Activated CD4-positive, alpha-beta T cell treated with anti-CD3 and anti-CD28 coated beads, Interleukin-2, amount 10 ng/mL, durations not matched to agents 24 days and 14 days (primary cell): Measurements from ENCODE around the gene DEDD. TPM values are rescaled to one million over a fixed set of nuclear protein-coding genes. Genes with fewer than 3 reads are reported as not detected.
"Not testable (repeated sequence)": the region's sequence is repeated elsewhere in the genome, so short reads cannot be mapped to it uniquely, and the experiment has no call there.

Experiments
- DNase-seq: peaks from one replicate; pipeline ENCODE4 v3.0.0; 2022
- H3K27ac Mint-ChIP-seq: one replicate; pipeline ENCODE4 v1.8.0; 2022; ENCODE audit warnings: mild to moderate bottlenecking, mixed read lengths
- H3K27me3 Mint-ChIP-seq: one replicate; pipeline ENCODE4 v1.8.0; 2022; ENCODE audit warnings: mixed read lengths
- H3K36me3 Mint-ChIP-seq: one replicate; pipeline ENCODE4 v1.8.0; 2022; ENCODE audit warnings: low read depth, mild to moderate bottlenecking, mixed read lengths
- H3K4me1 Mint-ChIP-seq: one replicate; pipeline ENCODE4 v1.8.0; 2021; ENCODE audit warnings: mixed read lengths
- H3K4me3 Mint-ChIP-seq: one replicate; pipeline ENCODE4 v1.8.0; 2022; ENCODE audit warnings: mild to moderate bottlenecking, moderate library complexity, mixed read lengths
- H3K9me3 Mint-ChIP-seq: one replicate; pipeline ENCODE4 v1.8.0; 2021; ENCODE audit warnings: mixed read lengths
- intact Hi-C: fragments of 100-400 bp; cut with micrococcal nuclease; formaldehyde crosslinking; loops from one replicate; pipeline ENCODE4 v1.15.1; 2023
- total RNA-seq: library from RNA; stranded (reverse); gene quantifications from 2 replicates; pipeline ENCODE4 v1.2.3, GENCODE V29; 2022

Gene DEDD
- total RNA-seq, 1 donor from 2014 or later: 46.2 TPM

- Mint-ChIP-seq H3K27ac (no peak overlapping the region), H3K27me3 (no peaks in the 10 kb centered on the region), H3K4me1 (peaks cover 57% of the 10 kb centered on the region), H3K9me3 (no peaks in the 10 kb centered on the region), H3K4me3 (no peak overlapping the region), H3K36me3 (peaks cover 49% of the 10 kb centered on the region)
- no peak for DNase-seq
- intact Hi-C loops: loop anchor here (5.0 kb wide), 1 partner anchor 63 kb away; the partner anchor contains the start of gene ARHGAP30
Observed at GRCh38 chr1:161130266-161130665, 2.2 kb downstream of the DEDD start.

- Mint-ChIP-seq H3K4me1 (peaks cover 57% of the 10 kb centered on the region), H3K4me3 (no peak overlapping the region), H3K9me3 (no peaks in the 10 kb centered on the region), H3K36me3 (peaks cover 55% of the 10 kb centered on the region), H3K27me3 (no peaks in the 10 kb centered on the region), H3K27ac (no peak overlapping the region)
- intact Hi-C loops: no loop called here
- no peak for DNase-seq
Observed at GRCh38 chr1:161128591-161129420, 3.7 kb downstream of the DEDD start.

- DNase-seq: no peak
- intact Hi-C loops: no loop called here
- Mint-ChIP-seq H3K27ac (no peak overlapping the region), H3K9me3 (no peaks in the 10 kb centered on the region), H3K4me3 (no peak overlapping the region), H3K36me3 (peaks cover 67% of the 10 kb centered on the region), H3K4me1 (peaks cover 57% of the 10 kb centered on the region), H3K27me3 (no peaks in the 10 kb centered on the region)
Observed at GRCh38 chr1:161127649-161128048, 4.8 kb downstream of the DEDD start.

GRCh38 chr1:161122967-161123366 lies 9.5 kb downstream of the DEDD start:
- H3K27me3 Mint-ChIP-seq: no peaks in the 10 kb centered on the region
- peaks cover 72% of the 10 kb centered on the region for H3K36me3 Mint-ChIP-seq
- H3K27ac Mint-ChIP-seq: no peak overlapping the region
- no peaks in the 10 kb centered on the region for H3K9me3 Mint-ChIP-seq
- no peak overlapping the region for H3K4me3 Mint-ChIP-seq
- intact Hi-C loops: no loop called here
- peaks cover 45% of the 10 kb centered on the region for H3K4me1 Mint-ChIP-seq
- no peak for DNase-seq

GRCh38 chr1:161121834-161122233 lies 10.6 kb downstream of the DEDD start:
- no peak overlapping the region for H3K4me3 Mint-ChIP-seq

GRCh38 chr1:161121042-161121650 lies 11.3 kb downstream of the DEDD start:
- no peaks in the 10 kb centered on the region for H3K27me3 Mint-ChIP-seq
- DNase-seq: no peak
- H3K9me3 Mint-ChIP-seq: no peaks in the 10 kb centered on the region
- peak overlapping the region; percentile 62 for H3K27ac Mint-ChIP-seq
- intact Hi-C loops: no loop called here
- H3K36me3 Mint-ChIP-seq: peaks cover 64% of the 10 kb centered on the region
- peaks cover 41% of the 10 kb centered on the region for H3K4me1 Mint-ChIP-seq
- no peak overlapping the region for H3K4me3 Mint-ChIP-seq

More at GRCh38 chr1:161121834-161122233, 10.6 kb downstream of the DEDD start:
- Mint-ChIP-seq H3K27me3 (no peaks in the 10 kb centered on the region), H3K9me3 (no peaks in the 10 kb centered on the region), H3K36me3 (peaks cover 64% of the 10 kb centered on the region), H3K27ac (peak overlapping the region; percentile 42), H3K4me1 (peaks cover 41% of the 10 kb centered on the region)
- DNase-seq: no peak
- intact Hi-C loops: no loop called here

GRCh38 chr1:161119092-161119903 lies 13.2 kb downstream of the DEDD start:
- Mint-ChIP-seq H3K4me1 (peaks cover 49% of the 10 kb centered on the region), H3K9me3 (no peaks in the 10 kb centered on the region), H3K36me3 (peaks cover 66% of the 10 kb centered on the region), H3K27ac (peak overlapping the region; percentile 92), H3K27me3 (no peaks in the 10 kb centered on the region), H3K4me3 (peak overlapping the region; percentile 98)
- DNase-seq: peak; percentile 86
- intact Hi-C loops: loop anchor here (1.0 to 5.0 kb wide), 2 partner anchors 13 to 33 kb away; partner anchors contain the start of genes DEDD and UFC1

- Mint-ChIP-seq H3K27me3 (no peaks in the 10 kb centered on the region), H3K27ac (peak within 1 kb of the TSS; percentile 92), H3K36me3 (peaks cover 63% of the 10 kb centered on the region), H3K9me3 (no peaks in the 10 kb centered on the region), H3K4me1 (peaks cover 61% of the 10 kb centered on the region), H3K4me3 (peak within 1 kb of the TSS; percentile 98)
- intact Hi-C loops: loop anchor here (1.0 to 5.0 kb wide), 3 partner anchors 34 to 72 kb away; partner anchors contain the start of gene UFC1
- peak; percentile 97 for DNase-seq
Observed at GRCh38 chr1:161117759-161118581, 14.5 kb downstream of the DEDD start, which contains the start of the genes NIT1 and PFDN2. TSS of gene NIT1 (plus strand) at chr1:161118105. CDS start at chr1:161118177, 72 bp downstream. TSS of gene PFDN2 (minus strand) at chr1:161118037. CDS start at chr1:161118026, 11 bp downstream.

GRCh38 chr1:161115961-161116360 lies 16.5 kb downstream of the DEDD start:
- not testable (repeated sequence) for H3K27me3 Mint-ChIP-seq, DNase-seq, H3K9me3 Mint-ChIP-seq
- peak overlapping the region; percentile 98 for H3K4me3 Mint-ChIP-seq
- H3K4me1 Mint-ChIP-seq: peaks cover 65% of the 10 kb centered on the region
- H3K27ac Mint-ChIP-seq: peak overlapping the region; percentile 92
- intact Hi-C loops: loop anchor here (2.0 to 5.0 kb wide), 2 partner anchors 17 to 36 kb away; partner anchors contain the start of genes KLHDC9 and UFC1
- H3K36me3 Mint-ChIP-seq: peaks cover 50% of the 10 kb centered on the region

- H3K4me1 Mint-ChIP-seq: peaks cover 63% of the 10 kb centered on the region
- H3K9me3 Mint-ChIP-seq: no peaks in the 10 kb centered on the region
- intact Hi-C loops: loop anchor here (2.0 to 5.0 kb wide), 2 partner anchors 16 to 37 kb away; partner anchors contain the start of genes KLHDC9 and UFC1
- H3K4me3 Mint-ChIP-seq: peak overlapping the region; percentile 98
- DNase-seq: peak; percentile 73
- H3K27ac Mint-ChIP-seq: peak overlapping the region; percentile 92
- peaks cover 46% of the 10 kb centered on the region for H3K36me3 Mint-ChIP-seq
- H3K27me3 Mint-ChIP-seq: no peaks in the 10 kb centered on the region
Observed at GRCh38 chr1:161115132-161115711, 17.2 kb downstream of the DEDD start.

- Mint-ChIP-seq H3K4me3 (peak overlapping the region; percentile 3), H3K27me3 (no peaks in the 10 kb centered on the region), H3K4me1 (peaks cover 57% of the 10 kb centered on the region), H3K27ac (peak overlapping the region; percentile 52), H3K36me3 (peaks cover 43% of the 10 kb centered on the region), H3K9me3 (no peaks in the 10 kb centered on the region)
- intact Hi-C loops: loop anchor here (2.0 kb wide), 1 partner anchor 16 kb away; the partner anchor contains the start of gene KLHDC9
- no peak for DNase-seq
Observed at GRCh38 chr1:161114556-161114955, 17.9 kb downstream of the DEDD start.

- Mint-ChIP-seq H3K9me3 (no peaks in the 10 kb centered on the region), H3K27ac (no peak overlapping the region), H3K27me3 (no peaks in the 10 kb centered on the region), H3K4me3 (no peak overlapping the region), H3K4me1 (peaks cover 51% of the 10 kb centered on the region), H3K36me3 (peaks cover 45% of the 10 kb centered on the region)
- no peak for DNase-seq
- intact Hi-C loops: loop anchor here (2.0 kb wide), 1 partner anchor 15 kb away; the partner anchor contains the start of gene KLHDC9
Observed at GRCh38 chr1:161113915-161114314, 18.6 kb downstream of the DEDD start.
